Mesendoderm (in vitro differentiated cells): Measurements from ENCODE around the gene DSP.

Source experiments
- DNase-seq: peaks from one replicate; pipeline ENCODE4 v3.0.0; 2013
- H2AK5ac ChIP-seq: 2 replicates; pipeline ENCODE4 v1.6.1; 2013; ENCODE audit warnings: low read length, inconsistent platforms
- H2BK120ac ChIP-seq: 2 replicates; pipeline ENCODE4 v1.6.1; 2013; ENCODE audit warnings: low read depth, mild to moderate bottlenecking, low read length, moderate library complexity, mixed read lengths
- H2BK15ac ChIP-seq: replicated peaks from 2 replicates; pipeline ENCODE4 v1.6.1; 2013; ENCODE audit warnings: low read depth, mild to moderate bottlenecking, moderate library complexity
- H2BK5ac ChIP-seq: 2 replicates; pipeline ENCODE4 v1.6.1; 2013; ENCODE audit warnings: low read length, inconsistent platforms
- H3K18ac ChIP-seq: 2 replicates; pipeline ENCODE4 v1.6.1; 2013; ENCODE audit warnings: mild to moderate bottlenecking, low read length, mixed read lengths
- H3K23ac ChIP-seq: one replicate; pipeline ENCODE4 v1.6.1; 2013; ENCODE audit warnings: low read length
- H3K27ac ChIP-seq: 2 replicates; pipeline ENCODE4 v1.5.1; 2013; ENCODE audit warnings: low read depth, mild to moderate bottlenecking, inconsistent platforms, low read length, moderate library complexity
- H3K27me3 ChIP-seq: 2 replicates; pipeline ENCODE4 v1.6.1; 2013; ENCODE audit warnings: low read length, control low read depth, mild to moderate bottlenecking, inconsistent platforms; ENCODE audit not compliant: insufficient read depth, poor library complexity
- H3K36me3 ChIP-seq: 2 replicates; pipeline ENCODE4 v1.6.1; 2013; ENCODE audit warnings: low read length, inconsistent platforms; ENCODE audit not compliant: control insufficient read depth, insufficient read depth
- H3K4ac ChIP-seq: one replicate; pipeline ENCODE4 v1.6.1; 2013; ENCODE audit warnings: low read depth, mild to moderate bottlenecking, low read length, moderate library complexity
- H3K4me1 ChIP-seq: 2 replicates; pipeline ENCODE4 v1.6.1; 2013; ENCODE audit warnings: low read depth, low read length, inconsistent platforms; ENCODE audit not compliant: control insufficient read depth
- H3K4me2 ChIP-seq: 2 replicates; pipeline ENCODE4 v1.6.1; 2013; ENCODE audit warnings: low read length
- H3K4me3 ChIP-seq: 2 replicates; pipeline ENCODE4 v1.5.1; 2013; ENCODE audit warnings: mild to moderate bottlenecking, low read length
- H3K56ac ChIP-seq: one replicate; pipeline ENCODE4 v1.6.1; 2013; ENCODE audit warnings: low read length
- H3K79me1 ChIP-seq: 2 replicates; pipeline ENCODE4 v1.6.1; 2013; ENCODE audit warnings: low read length, inconsistent platforms
- H3K79me2 ChIP-seq: 2 replicates; pipeline ENCODE4 v1.6.1; 2013; ENCODE audit warnings: mild to moderate bottlenecking, low read length; ENCODE audit not compliant: control insufficient read depth, insufficient read depth
- H3K9ac ChIP-seq: 2 replicates; pipeline ENCODE4 v1.6.1; 2013; ENCODE audit warnings: low read length, inconsistent platforms
- H4K5ac ChIP-seq: one replicate; pipeline ENCODE4 v1.6.1; 2013; ENCODE audit warnings: low read length
- H4K8ac ChIP-seq: one replicate; pipeline ENCODE4 v1.6.1; 2013; ENCODE audit warnings: low read depth, mild to moderate bottlenecking, control low read depth, low read length, moderate library complexity
- WGBS: extraction: QIAGEN DNeasy Blood & Tissue Kit; methylation state at CpG from one replicate; pipeline ENCODE4 v1.1.7; 2013; ENCODE audit warnings: low lambda C conversion rate, missing lambda C conversion rate; ENCODE audit not compliant: insufficient coverage; ENCODE audit errors: extremely low coverage; 5-methylcytosine and 5-hydroxymethylcytosine counted together

Gene DSP

DNA sequence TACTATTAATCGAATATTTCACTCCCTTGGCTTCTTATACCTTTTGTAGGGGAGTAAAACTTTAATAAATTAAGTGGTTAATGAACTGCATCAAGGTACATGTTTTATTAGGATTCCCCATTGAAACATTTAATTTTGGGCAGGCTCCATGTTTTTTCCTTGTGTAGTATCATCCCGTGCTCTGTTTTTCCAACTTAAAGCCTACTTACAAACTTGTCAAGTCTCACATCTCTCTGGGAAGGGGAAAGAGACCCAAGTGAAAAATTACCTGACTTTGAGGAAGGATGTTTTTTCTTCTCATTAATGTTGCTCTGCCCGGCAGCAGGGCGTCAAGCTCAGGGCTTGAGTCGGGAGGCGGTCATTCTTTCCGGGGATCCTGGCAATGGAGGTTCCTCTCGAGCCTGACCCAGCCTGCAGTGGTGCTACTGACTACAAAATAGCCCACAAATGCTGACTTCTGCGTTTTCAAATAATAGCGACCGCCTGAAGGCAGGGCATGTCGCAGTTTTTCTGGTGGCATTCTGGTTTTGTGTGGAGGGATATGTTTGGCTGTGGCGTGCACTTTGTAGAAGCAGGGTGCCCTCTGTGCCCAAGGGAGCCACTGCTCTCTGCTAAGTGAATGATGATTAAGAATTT is 2.4 kb downstream of the DSP start:
- H3K9ac ChIP-seq = peak overlapping the region; percentile 68
- H3K79me1 ChIP-seq = peaks cover 9% of the 10 kb centered on the region
- H3K4me3 ChIP-seq = no peak overlapping the region
- H2BK5ac ChIP-seq = no peak overlapping the region
- peaks cover 10% of the 10 kb centered on the region for H3K4me1 ChIP-seq
- H3K18ac ChIP-seq = peak overlapping the region; percentile 81
- H3K4me2 ChIP-seq = peak overlapping the region; percentile 39
- no CpG with 5 or more reads among the region's 13 CpGs for WGBS
- peaks cover 2% of the 10 kb centered on the region for H3K27me3 ChIP-seq
- H3K56ac ChIP-seq = peak overlapping the region; percentile 49
- H4K5ac ChIP-seq = no peak overlapping the region
- peaks cover 12% of the 10 kb centered on the region for H3K79me2 ChIP-seq
- H4K8ac ChIP-seq = no peak overlapping the region
- H3K27ac ChIP-seq = no peak overlapping the region
- H2BK120ac ChIP-seq = no peak overlapping the region
- H3K4ac ChIP-seq = no peak overlapping the region
- no peak overlapping the region for H3K23ac ChIP-seq
- H3K36me3 ChIP-seq = no peaks in the 10 kb centered on the region
- DNase-seq = peak; percentile 45
- H2AK5ac ChIP-seq = no peak overlapping the region
- H2BK15ac ChIP-seq = no peak overlapping the region

DNA sequence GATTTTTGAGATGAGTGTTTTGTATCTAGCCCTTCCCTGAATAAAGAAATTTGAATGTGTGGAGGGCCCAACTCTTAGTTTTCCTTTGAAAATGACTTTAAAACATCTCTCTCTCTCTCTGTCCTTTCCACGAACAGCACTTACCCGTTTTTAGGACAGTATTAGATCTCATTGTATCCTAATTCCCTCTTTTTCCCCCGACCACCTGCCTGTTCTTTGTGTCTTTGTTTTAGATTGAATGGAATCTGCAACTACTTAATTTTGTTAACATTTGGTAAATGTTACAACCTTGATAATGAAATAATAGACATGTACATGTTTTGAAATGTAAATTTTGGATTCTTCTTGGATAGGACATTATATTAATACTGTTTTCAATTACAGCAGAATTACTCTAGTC is 3.1 kb downstream of the DSP start:
- Histone ChIP-seq H3K36me3 (no peaks in the 10 kb centered on the region), H3K4me3 (no peak overlapping the region), H3K27me3 (no peaks in the 10 kb centered on the region), H2AK5ac (no peak overlapping the region), H2BK15ac (no peak overlapping the region), H3K27ac (no peak overlapping the region), H3K4me1 (peaks cover 10% of the 10 kb centered on the region), H3K23ac (no peak overlapping the region), H3K4ac (no peak overlapping the region), H2BK120ac (no peak overlapping the region), H3K4me2 (no peak overlapping the region), H3K18ac (no peak overlapping the region), H3K9ac (no peak overlapping the region), H3K79me2 (peaks cover 12% of the 10 kb centered on the region), H4K8ac (no peak overlapping the region), H3K56ac (no peak overlapping the region), H3K79me1 (peaks cover 9% of the 10 kb centered on the region), H2BK5ac (no peak overlapping the region), H4K5ac (no peak overlapping the region)
- DNase-seq = no peak
- no CpG with 5 or more reads among the region's 3 CpGs for WGBS

DNA sequence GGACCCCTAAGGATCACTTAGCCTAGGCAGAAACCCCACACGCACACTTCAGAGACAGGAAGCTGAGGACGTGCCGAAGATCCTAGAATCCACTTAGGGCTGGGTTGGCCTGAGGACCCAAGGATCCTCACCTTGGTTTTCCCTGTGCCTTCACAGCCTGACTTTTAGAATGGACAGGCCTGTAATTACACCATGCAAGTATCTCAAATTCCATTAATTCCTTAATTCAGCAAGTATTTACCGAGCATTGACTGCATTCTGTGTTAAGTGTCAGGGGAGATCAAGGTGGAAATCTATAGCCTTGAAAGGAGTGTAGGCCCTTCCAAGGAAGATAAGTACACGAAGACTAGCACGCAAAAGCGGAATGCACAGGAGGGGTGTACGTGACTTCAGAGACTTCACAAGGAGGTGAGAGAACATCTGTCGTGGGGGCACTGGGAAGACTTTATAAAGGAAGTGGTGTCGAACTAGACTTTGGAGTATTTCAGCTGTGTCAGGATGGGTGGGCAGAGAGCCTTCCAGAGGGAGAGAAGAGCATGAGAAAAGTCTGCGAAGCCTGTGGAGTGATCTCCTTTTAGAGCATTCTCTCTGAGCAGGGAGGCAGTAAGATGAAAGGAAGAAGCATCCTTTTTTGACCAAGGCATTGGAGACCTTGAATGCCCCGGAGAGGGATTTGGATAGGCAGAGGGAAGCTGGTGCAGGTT is 4.0 kb downstream of the DSP start:
- no peak overlapping the region for H2AK5ac ChIP-seq
- H3K4ac ChIP-seq = no peak overlapping the region
- DNase-seq = peak; percentile 27
- no peak overlapping the region for H3K23ac ChIP-seq
- no peak overlapping the region for H3K56ac ChIP-seq
- H3K4me1 ChIP-seq = peaks cover 10% of the 10 kb centered on the region
- H3K27ac ChIP-seq = no peak overlapping the region
- no peak overlapping the region for H4K8ac ChIP-seq
- no peaks in the 10 kb centered on the region for H3K36me3 ChIP-seq
- no peak overlapping the region for H3K4me2 ChIP-seq
- H2BK120ac ChIP-seq = no peak overlapping the region
- no CpG with 5 or more reads among the region's 12 CpGs for WGBS
- H3K79me1 ChIP-seq = peaks cover 9% of the 10 kb centered on the region
- no peaks in the 10 kb centered on the region for H3K27me3 ChIP-seq
- no peak overlapping the region for H3K18ac ChIP-seq
- H2BK15ac ChIP-seq = no peak overlapping the region
- H3K79me2 ChIP-seq = peaks cover 12% of the 10 kb centered on the region
- H4K5ac ChIP-seq = no peak overlapping the region
- H3K4me3 ChIP-seq = no peak overlapping the region
- no peak overlapping the region for H3K9ac ChIP-seq
- no peak overlapping the region for H2BK5ac ChIP-seq

GRCh38 chr6:7546020-7546369 is 4.5 kb downstream of the DSP start:
- Histone ChIP-seq H3K9ac (no peak overlapping the region), H3K27ac (no peak overlapping the region), H3K56ac (no peak overlapping the region), H2BK15ac (no peak overlapping the region), H3K79me1 (peaks cover 9% of the 10 kb centered on the region), H3K79me2 (peaks cover 12% of the 10 kb centered on the region), H3K4me1 (peaks cover 9% of the 10 kb centered on the region), H3K23ac (no peak overlapping the region), H4K8ac (no peak overlapping the region), H2AK5ac (no peak overlapping the region), H3K36me3 (no peaks in the 10 kb centered on the region), H2BK5ac (no peak overlapping the region), H4K5ac (no peak overlapping the region), H3K4me2 (no peak overlapping the region), H3K18ac (no peak overlapping the region), H3K4ac (no peak overlapping the region), H2BK120ac (no peak overlapping the region), H3K27me3 (no peaks in the 10 kb centered on the region), H3K4me3 (no peak overlapping the region)
- no CpG with 5 or more reads among the region's 6 CpGs for WGBS
- DNase-seq = peak; percentile 3

GRCh38 chr6:7546383-7546782 is 4.9 kb downstream of the DSP start:
- H3K27me3 ChIP-seq = no peaks in the 10 kb centered on the region
- no peak overlapping the region for H3K9ac ChIP-seq
- H3K79me1 ChIP-seq = peaks cover 9% of the 10 kb centered on the region
- DNase-seq = no peak
- H3K4me2 ChIP-seq = no peak overlapping the region
- no peak overlapping the region for H2BK15ac ChIP-seq
- no CpG with 5 or more reads among the region's 2 CpGs for WGBS
- no peak overlapping the region for H3K18ac ChIP-seq
- H4K5ac ChIP-seq = no peak overlapping the region
- no peak overlapping the region for H2AK5ac ChIP-seq
- no peak overlapping the region for H3K4ac ChIP-seq
- H3K79me2 ChIP-seq = peaks cover 12% of the 10 kb centered on the region
- H3K36me3 ChIP-seq = no peaks in the 10 kb centered on the region
- no peak overlapping the region for H2BK5ac ChIP-seq
- H3K27ac ChIP-seq = no peak overlapping the region
- no peak overlapping the region for H3K4me3 ChIP-seq
- no peak overlapping the region for H2BK120ac ChIP-seq
- no peak overlapping the region for H3K56ac ChIP-seq
- H3K4me1 ChIP-seq = peaks cover 9% of the 10 kb centered on the region
- no peak overlapping the region for H3K23ac ChIP-seq
- H4K8ac ChIP-seq = no peak overlapping the region
